ENCODE results near the gene SLC17A2.

GRCh38 chr6:25944688-25945574 is 14.4 kb upstream of the SLC17A2 start:
- no peak for TF ChIP-seq NFIC (IDR thresholded peaks at IDR 0.05)
- TF ChIP-seq EP300 (IDR thresholded peaks at IDR 0.05; ENCODE audit: borderline replicate concordance), result no peak
- no peak for TF ChIP-seq RAD21 (IDR thresholded peaks at IDR 0.05; ENCODE audit: low read depth)
- TF ChIP-seq CREB1 (IDR thresholded peaks at IDR 0.05; ENCODE audit: low read depth), result no peak
- TF ChIP-seq TAF1 (IDR thresholded peaks at IDR 0.05; ENCODE audit: low read depth), result no peak
- TF ChIP-seq, protein P1, sequence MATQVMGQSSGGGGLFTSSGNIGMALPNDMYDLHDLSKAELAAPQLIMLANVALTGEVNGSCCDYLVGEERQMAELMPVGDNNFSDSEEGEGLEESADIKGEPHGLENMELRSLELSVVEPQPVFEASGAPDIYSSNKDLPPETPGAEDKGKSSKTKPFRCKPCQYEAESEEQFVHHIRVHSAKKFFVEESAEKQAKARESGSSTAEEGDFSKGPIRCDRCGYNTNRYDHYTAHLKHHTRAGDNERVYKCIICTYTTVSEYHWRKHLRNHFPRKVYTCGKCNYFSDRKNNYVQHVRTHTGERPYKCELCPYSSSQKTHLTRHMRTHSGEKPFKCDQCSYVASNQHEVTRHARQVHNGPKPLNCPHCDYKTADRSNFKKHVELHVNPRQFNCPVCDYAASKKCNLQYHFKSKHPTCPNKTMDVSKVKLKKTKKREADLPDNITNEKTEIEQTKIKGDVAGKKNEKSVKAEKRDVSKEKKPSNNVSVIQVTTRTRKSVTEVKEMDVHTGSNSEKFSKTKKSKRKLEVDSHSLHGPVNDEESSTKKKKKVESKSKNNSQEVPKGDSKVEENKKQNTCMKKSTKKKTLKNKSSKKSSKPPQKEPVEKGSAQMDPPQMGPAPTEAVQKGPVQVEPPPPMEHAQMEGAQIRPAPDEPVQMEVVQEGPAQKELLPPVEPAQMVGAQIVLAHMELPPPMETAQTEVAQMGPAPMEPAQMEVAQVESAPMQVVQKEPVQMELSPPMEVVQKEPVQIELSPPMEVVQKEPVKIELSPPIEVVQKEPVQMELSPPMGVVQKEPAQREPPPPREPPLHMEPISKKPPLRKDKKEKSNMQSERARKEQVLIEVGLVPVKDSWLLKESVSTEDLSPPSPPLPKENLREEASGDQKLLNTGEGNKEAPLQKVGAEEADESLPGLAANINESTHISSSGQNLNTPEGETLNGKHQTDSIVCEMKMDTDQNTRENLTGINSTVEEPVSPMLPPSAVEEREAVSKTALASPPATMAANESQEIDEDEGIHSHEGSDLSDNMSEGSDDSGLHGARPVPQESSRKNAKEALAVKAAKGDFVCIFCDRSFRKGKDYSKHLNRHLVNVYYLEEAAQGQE (IDR thresholded peaks at IDR 0.05; ENCODE audit: low read depth), result no peak
- TF ChIP-seq YY1 (IDR thresholded peaks at IDR 0.05; ENCODE audit: low read depth), result no peak
